KMS-11 (cell line): Measurements from ENCODE around the gene OR2B2.

ENCODE experiments used
- H2AFZ ChIP-seq: fragments of 200-600 bp; sonication (generic); 2 replicates; pipeline ENCODE4 v1.6.1; 2016; ENCODE audit warnings: antibody characterized with exemption, mixed run types, low read depth
- H3K27ac ChIP-seq: fragments of 200-600 bp; sonication (generic); 2 replicates; pipeline ENCODE4 v1.6.1; 2016; ENCODE audit warnings: mild to moderate bottlenecking, mixed run types
- H3K27me3 ChIP-seq: fragments of 200-600 bp; sonication (generic); 2 replicates; pipeline ENCODE4 v1.6.1; 2017; ENCODE audit warnings: mild to moderate bottlenecking, low read depth, mixed run types, moderate library complexity; ENCODE audit not compliant: insufficient read depth
- H3K36me3 ChIP-seq: fragments of 200-600 bp; sonication (generic); 2 replicates; pipeline ENCODE4 v1.6.1; 2017; ENCODE audit warnings: mild to moderate bottlenecking, mixed run types; ENCODE audit not compliant: insufficient read depth
- H3K4me1 ChIP-seq: fragments of 200-600 bp; sonication (generic); 2 replicates; pipeline ENCODE4 v1.6.1; 2016; ENCODE audit warnings: mild to moderate bottlenecking, low read depth, mixed run types; ENCODE audit not compliant: poor library complexity, severe bottlenecking
- H3K4me2 ChIP-seq: fragments of 200-600 bp; sonication (generic); 2 replicates; pipeline ENCODE4 v1.7.0; 2016; ENCODE audit warnings: mild to moderate bottlenecking, mixed run types
- H3K4me3 ChIP-seq: fragments of 200-600 bp; sonication (generic); IDR thresholded peaks from 2 replicates; pipeline ENCODE4 v1.6.1; 2017; ENCODE audit warnings: low read depth, low read length, mixed read lengths; ENCODE audit not compliant: insufficient read depth
- H3K79me2 ChIP-seq: fragments of 200-600 bp; sonication (generic); 2 replicates; pipeline ENCODE4 v1.6.1; 2016; ENCODE audit warnings: low read depth, mixed run types; ENCODE audit not compliant: insufficient read depth
- H3K9ac ChIP-seq: fragments of 200-600 bp; sonication (generic); 2 replicates; pipeline ENCODE4 v1.6.1; 2016; ENCODE audit warnings: mild to moderate bottlenecking, mixed run types
- H4K20me1 ChIP-seq: fragments of 200-600 bp; sonication (generic); 2 replicates; pipeline ENCODE4 v1.6.1; 2016; ENCODE audit warnings: mild to moderate bottlenecking, mixed run types; ENCODE audit not compliant: insufficient read depth
- TF ChIP-seq, protein P1 (sequence below): fragments of 200-600 bp; sonication (generic); conservative IDR thresholded peaks from 2 replicates; pipeline ENCODE4 v1.6.1; 2017; ENCODE audit warnings: low read depth, mild to moderate bottlenecking, antibody characterized with exemption, low read length, moderate library complexity, mixed read lengths

OR2B2 gene

DNA sequence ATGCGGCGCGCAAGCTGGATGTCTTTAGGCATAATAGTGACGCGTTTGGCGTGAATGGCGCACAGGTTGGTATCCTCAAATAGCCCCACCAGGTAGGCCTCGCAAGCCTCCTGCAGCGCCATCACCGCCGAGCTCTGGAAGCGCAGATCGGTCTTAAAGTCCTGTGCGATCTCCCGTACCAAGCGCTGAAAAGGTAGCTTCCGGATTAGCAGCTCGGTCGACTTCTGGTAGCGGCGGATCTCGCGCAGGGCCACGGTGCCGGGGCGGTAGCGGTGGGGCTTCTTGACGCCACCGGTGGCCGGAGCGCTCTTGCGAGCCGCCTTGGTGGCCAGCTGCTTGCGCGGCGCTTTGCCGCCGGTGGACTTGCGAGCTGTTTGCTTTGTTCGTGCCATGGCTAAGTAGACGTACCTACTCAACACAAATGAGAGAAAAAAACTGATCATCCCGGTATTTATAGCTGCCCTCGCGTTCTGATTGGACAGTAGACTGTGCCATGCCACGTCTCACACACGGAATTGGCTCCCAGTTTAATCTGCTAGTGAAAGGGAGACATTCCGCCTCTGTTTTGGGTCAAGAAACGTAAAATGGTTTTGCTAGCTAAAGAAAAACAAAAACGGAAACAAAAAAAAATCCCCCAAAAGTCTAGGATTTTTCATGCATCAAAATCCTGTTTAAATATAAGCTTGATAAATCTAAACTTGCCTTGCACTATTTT lies 40.1 kb downstream of the OR2B2 start:
- no peak overlapping the region for H2AFZ ChIP-seq

DNA sequence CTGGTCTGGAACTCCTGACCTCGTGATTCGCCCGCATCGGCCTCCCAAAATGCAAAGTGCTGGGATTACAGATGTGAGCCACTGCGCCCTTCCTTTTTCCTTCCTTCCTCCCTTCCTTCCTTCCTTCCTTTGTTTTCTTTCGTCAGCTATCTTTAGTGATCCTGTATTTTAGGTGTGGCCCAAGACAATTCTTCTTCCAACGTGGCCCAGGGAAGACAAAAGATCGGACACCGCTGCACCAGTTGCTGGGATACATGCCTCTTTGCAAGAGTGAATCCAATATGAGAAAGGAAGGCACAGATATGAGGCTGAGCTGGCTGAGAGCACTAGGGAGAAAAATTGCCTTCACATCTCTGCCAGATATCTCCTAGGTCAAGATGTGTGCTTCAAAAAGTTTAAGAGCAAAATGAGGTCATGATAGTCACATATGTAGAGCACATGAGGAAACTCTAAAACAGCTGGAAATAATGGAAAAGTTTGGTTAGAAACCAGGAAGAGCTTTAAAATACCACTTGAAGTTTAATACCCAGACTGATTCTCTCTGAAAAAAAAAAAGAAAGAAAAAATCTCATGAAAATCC lies 41.8 kb downstream of the OR2B2 start:
- peaks cover 14% of the 10 kb centered on the region; the same call in 1 of the 2 replicates for H3K79me2 ChIP-seq
- no peak overlapping the region for H3K4me3 ChIP-seq
- H3K27ac ChIP-seq: no peak overlapping the region
- H3K9ac ChIP-seq: no peak overlapping the region
- TF ChIP-seq, protein P1, sequence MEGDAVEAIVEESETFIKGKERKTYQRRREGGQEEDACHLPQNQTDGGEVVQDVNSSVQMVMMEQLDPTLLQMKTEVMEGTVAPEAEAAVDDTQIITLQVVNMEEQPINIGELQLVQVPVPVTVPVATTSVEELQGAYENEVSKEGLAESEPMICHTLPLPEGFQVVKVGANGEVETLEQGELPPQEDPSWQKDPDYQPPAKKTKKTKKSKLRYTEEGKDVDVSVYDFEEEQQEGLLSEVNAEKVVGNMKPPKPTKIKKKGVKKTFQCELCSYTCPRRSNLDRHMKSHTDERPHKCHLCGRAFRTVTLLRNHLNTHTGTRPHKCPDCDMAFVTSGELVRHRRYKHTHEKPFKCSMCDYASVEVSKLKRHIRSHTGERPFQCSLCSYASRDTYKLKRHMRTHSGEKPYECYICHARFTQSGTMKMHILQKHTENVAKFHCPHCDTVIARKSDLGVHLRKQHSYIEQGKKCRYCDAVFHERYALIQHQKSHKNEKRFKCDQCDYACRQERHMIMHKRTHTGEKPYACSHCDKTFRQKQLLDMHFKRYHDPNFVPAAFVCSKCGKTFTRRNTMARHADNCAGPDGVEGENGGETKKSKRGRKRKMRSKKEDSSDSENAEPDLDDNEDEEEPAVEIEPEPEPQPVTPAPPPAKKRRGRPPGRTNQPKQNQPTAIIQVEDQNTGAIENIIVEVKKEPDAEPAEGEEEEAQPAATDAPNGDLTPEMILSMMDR: no peak
- H3K4me1 ChIP-seq: peaks cover 8% of the 10 kb centered on the region
- H2AFZ ChIP-seq: no peak overlapping the region
- H4K20me1 ChIP-seq: no peaks in the 10 kb centered on the region
- H3K27me3 ChIP-seq: no peaks in the 10 kb centered on the region
- H3K36me3 ChIP-seq: no peaks in the 10 kb centered on the region
- no peak overlapping the region for H3K4me2 ChIP-seq

More for the DNA sequence above, 40.1 kb downstream of the OR2B2 start:
- no peaks in the 10 kb centered on the region for H3K27me3 ChIP-seq
- no peak overlapping the region for H3K4me3 ChIP-seq
- H3K4me2 ChIP-seq: no peak overlapping the region
- no peaks in the 10 kb centered on the region for H3K36me3 ChIP-seq
- H3K9ac ChIP-seq: no peak overlapping the region
- H3K4me1 ChIP-seq: peaks cover 8% of the 10 kb centered on the region
- TF ChIP-seq, protein P1: no peak
- no peak overlapping the region for H3K27ac ChIP-seq
- peaks cover 2% of the 10 kb centered on the region; the same call in 1 of the 2 replicates for H3K79me2 ChIP-seq
- H4K20me1 ChIP-seq: no peaks in the 10 kb centered on the region

DNA sequence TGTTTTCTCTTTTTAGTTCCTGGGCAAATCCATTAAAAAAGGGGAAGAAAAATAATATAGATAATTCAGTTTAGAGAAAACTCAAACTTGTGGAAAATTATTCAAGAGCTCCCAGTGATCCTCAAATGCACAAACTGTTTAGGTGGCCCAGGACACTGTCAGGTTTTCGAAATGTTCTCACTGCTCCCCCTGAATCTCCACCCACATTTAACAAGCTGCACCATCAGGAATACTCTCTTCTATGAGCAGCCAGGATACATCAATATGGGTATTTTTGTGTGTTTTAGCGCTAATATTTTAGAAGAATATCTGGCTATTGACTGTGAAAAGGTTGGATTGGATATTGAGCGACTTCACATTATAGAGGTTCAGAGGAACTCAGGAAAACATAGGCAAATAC lies 43.9 kb downstream of the OR2B2 start:
- H3K36me3 ChIP-seq: no peaks in the 10 kb centered on the region
- peaks cover 10% of the 10 kb centered on the region for H3K4me1 ChIP-seq
- H4K20me1 ChIP-seq: no peaks in the 10 kb centered on the region
- peak overlapping the region; percentile 68 for H2AFZ ChIP-seq
- H3K79me2 ChIP-seq: peaks cover 14% of the 10 kb centered on the region; the same call in 1 of the 2 replicates
- H3K4me2 ChIP-seq: peak overlapping the region; percentile 97
- TF ChIP-seq, protein P1: no peak
- H3K27ac ChIP-seq: peak overlapping the region; percentile 100; the same call in 1 of the 2 replicates
- H3K27me3 ChIP-seq: no peaks in the 10 kb centered on the region
- peak overlapping the region; percentile 100 for H3K9ac ChIP-seq
- H3K4me3 ChIP-seq: no peak overlapping the region

DNA sequence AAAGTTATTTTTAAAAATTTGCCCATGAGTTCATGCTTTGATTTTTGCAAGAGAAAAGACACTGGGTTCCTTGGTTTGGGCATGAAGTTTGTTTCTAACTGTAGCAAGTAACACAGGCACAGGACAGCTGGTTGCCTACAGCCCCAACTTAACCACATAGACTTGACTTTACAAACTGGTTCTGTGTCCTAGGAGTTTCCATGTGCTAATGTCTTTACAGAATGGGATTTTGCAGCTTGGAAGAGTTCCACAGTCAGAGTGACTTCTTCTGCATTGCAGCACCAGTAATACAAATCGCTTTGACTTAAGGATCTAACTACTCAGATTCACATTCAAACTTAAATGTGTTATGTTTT lies 44.3 kb downstream of the OR2B2 start:
- H4K20me1 ChIP-seq: no peaks in the 10 kb centered on the region
- no peaks in the 10 kb centered on the region for H3K36me3 ChIP-seq
- H3K27ac ChIP-seq: peak overlapping the region; percentile 100
- H2AFZ ChIP-seq: peak overlapping the region; percentile 68
- TF ChIP-seq, protein P1: no peak
- peaks cover 14% of the 10 kb centered on the region for H3K4me1 ChIP-seq
- H3K79me2 ChIP-seq: peaks cover 14% of the 10 kb centered on the region; the same call in 1 of the 2 replicates
- H3K4me3 ChIP-seq: no peak overlapping the region
- H3K4me2 ChIP-seq: peak overlapping the region; percentile 97
- H3K27me3 ChIP-seq: no peaks in the 10 kb centered on the region
- peak overlapping the region; percentile 100 for H3K9ac ChIP-seq
